ENCODE data around the gene KRT86. TPM values are rescaled to one million over a fixed set of nuclear protein-coding genes. Genes with fewer than 3 reads are reported as not detected.
"Not testable (repeated sequence)": the region's sequence is repeated elsewhere in the genome, so short reads cannot be mapped to it uniquely, and the experiment has no call there.

Gene KRT86
- total RNA-seq, 2 donors from 2014 or later, result 0.43 TPM; not detected in 1

DNA sequence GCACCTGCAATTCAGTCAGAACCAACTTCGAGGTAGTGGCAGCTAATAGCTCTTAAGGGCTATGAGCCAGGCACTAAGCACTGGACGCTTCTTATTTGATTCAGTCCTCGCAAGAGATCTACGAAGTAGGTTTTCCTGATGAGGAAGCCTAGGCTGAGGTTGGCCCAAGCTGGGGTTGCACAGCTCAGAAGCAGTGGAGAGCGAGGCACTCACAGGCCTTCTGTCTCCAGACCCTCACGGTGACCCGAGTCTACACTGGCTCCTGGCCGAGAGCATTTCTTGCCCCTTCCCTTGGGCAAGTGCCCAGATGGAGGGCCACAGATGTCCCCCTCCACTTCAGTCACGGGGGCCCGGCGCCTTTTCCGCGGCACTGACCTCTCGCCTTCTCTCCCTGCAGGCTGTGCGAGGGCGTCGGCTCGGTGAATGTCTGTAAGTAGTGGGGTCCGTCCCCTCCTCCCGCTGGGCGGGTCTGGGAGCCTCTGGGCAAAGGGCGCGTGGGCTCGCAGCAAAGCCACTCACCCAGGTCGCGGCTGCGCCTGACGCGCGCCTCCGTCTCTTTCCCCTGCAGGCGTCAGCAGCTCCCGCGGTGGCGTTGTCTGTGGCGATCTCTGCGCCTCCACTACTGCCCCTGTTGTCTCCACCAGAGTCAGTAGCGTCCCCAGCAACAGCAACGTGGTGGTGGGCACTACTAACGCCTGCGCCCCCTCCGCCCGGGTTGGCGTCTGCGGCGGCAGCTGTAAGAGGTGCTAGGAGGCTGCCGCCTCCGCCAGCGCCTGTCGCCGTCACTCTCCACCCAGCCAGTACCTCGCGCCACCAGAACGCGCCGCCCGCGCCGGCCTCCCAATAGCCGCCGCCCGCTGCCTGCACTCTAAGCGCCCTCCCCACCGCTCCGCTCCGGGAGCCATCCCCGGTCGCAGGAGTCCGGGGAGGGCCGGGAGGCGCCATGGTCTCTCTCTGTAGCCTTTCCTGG, 33.7 kb downstream of the KRT86 start:
- peaks cover 39 to 40% of the 10 kb centered on the region in 2 donors for H3K4me1 Mint-ChIP-seq (ENCODE audit: low read depth in 2 of 2)
- ATAC-seq, result peak; percentile 74 to 86
- peak; percentile 78 for DNase-seq (ENCODE audit: low spot score)
- H3K27ac Mint-ChIP-seq, result no peak overlapping the region
- no peaks in the 10 kb centered on the region for H3K36me3 Mint-ChIP-seq
- H3K27me3 Mint-ChIP-seq, result peaks cover 16 to 40% of the 10 kb centered on the region in 2 donors
- H3K4me3 Mint-ChIP-seq, result peak overlapping the region; percentile 85
- H3K9me3 Mint-ChIP-seq, result no peaks in the 10 kb centered on the region

GRCh38 chr12:52308806-52309425, 34.5 kb downstream of the KRT86 start:
- DNase-seq (ENCODE audit: low spot score), result no peak
- H3K27ac Mint-ChIP-seq, result no peak overlapping the region
- peak overlapping the region; percentile 85 for H3K4me3 Mint-ChIP-seq
- no peaks in the 10 kb centered on the region for H3K9me3 Mint-ChIP-seq
- peaks cover 39 to 40% of the 10 kb centered on the region in 2 donors for H3K4me1 Mint-ChIP-seq (ENCODE audit: low read depth in 2 of 2)
- no peak for ATAC-seq
- H3K36me3 Mint-ChIP-seq, result no peaks in the 10 kb centered on the region
- H3K27me3 Mint-ChIP-seq, result peaks cover 16 to 40% of the 10 kb centered on the region in 2 donors

DNA sequence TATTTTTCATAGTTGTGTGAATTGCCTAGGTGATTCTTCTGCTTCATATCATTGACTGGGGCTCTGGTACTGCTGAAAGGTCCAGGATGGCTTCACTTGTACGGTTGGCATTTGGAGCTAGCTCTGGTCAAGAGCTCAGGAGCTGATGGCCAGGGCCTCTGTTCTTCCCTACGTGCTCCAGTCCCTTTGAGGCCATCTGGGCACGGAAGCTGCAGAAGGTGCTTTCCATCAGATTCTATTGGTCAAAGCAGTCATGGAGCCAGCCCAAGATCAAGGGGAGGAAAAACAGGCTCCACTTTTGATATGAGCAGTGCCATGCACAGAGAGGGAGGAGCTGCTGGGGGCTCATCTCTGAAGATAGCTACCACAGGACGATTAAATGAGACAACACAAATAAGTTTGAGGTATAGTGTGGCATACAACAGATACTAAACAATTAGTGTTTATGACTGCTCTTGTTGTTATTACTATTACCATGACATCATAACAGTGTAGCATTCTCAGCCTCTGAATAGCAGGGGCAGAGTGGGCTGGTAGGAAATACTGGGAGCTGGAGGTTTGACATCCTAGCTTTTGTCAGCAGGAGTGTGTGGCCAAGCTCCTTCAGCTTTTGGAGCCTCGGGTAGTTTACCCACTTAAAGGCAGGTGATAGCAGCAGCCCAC, 36.3 kb downstream of the KRT86 start:
- Mint-ChIP-seq H3K9me3 (no peaks in the 10 kb centered on the region), H3K27ac (no peak overlapping the region), H3K27me3 (peaks cover 16 to 40% of the 10 kb centered on the region in 2 donors), H3K4me1 (ENCODE audit: low read depth in 2 of 2) (peaks cover 24 to 29% of the 10 kb centered on the region in 2 donors), H3K36me3 (no peaks in the 10 kb centered on the region), H3K4me3 (no peak overlapping the region)
- DNase-seq (ENCODE audit: low spot score) (no peak), ATAC-seq (no peak)

DNA sequence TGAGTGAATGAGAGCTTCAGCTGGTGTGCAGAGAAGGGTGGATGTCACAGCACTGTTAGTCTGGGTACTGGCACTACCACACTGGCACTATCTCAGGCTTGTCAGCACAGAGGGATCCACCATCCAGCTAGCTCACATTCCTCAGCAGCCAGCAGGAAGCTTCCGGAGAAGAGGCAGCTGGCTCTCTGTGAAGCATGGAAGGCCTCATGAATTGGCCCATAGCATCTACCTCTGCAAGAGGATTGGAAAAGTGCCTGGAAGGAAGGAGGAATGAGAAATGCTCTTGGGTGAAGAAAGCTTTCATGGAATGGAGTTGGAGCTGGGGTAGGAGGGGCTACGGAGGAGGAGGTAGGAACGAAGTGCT, 36.8 kb downstream of the KRT86 start:
- no peaks in the 10 kb centered on the region for H3K9me3 Mint-ChIP-seq
- ATAC-seq (no peak), DNase-seq (ENCODE audit: low spot score) (no peak)
- no peak overlapping the region for H3K4me3 Mint-ChIP-seq
- H3K4me1 Mint-ChIP-seq (ENCODE audit: low read depth in 2 of 2), result peaks cover 18 to 24% of the 10 kb centered on the region in 2 donors
- peaks cover 16 to 40% of the 10 kb centered on the region in 2 donors for H3K27me3 Mint-ChIP-seq
- no peaks in the 10 kb centered on the region for H3K36me3 Mint-ChIP-seq
- no peak overlapping the region for H3K27ac Mint-ChIP-seq

GRCh38 chr12:52312086-52312485, 37.6 kb downstream of the KRT86 start:
- no peak overlapping the region for H3K27ac Mint-ChIP-seq
- peaks cover 16 to 40% of the 10 kb centered on the region in 2 donors for H3K27me3 Mint-ChIP-seq
- peaks cover 11 to 19% of the 10 kb centered on the region in 2 donors for H3K4me1 Mint-ChIP-seq (ENCODE audit: low read depth in 2 of 2)
- H3K9me3 Mint-ChIP-seq, result no peaks in the 10 kb centered on the region
- no peak overlapping the region for H3K4me3 Mint-ChIP-seq
- no peak for DNase-seq (ENCODE audit: low spot score)
- no peak for ATAC-seq
- H3K36me3 Mint-ChIP-seq, result no peaks in the 10 kb centered on the region

GRCh38 chr12:52313461-52313860, 39.0 kb downstream of the KRT86 start:
- Mint-ChIP-seq H3K4me1 (ENCODE audit: low read depth in 2 of 2) (peaks cover 8 to 12% of the 10 kb centered on the region in 2 donors), H3K27ac (no peak overlapping the region), H3K4me3 (no peak overlapping the region), H3K36me3 (no peaks in the 10 kb centered on the region), H3K27me3 (peaks cover 16 to 40% of the 10 kb centered on the region in 2 donors), H3K9me3 (no peaks in the 10 kb centered on the region)
- DNase-seq (ENCODE audit: low spot score) (no peak), ATAC-seq (no peak)

- H3K27me3 Mint-ChIP-seq, result peaks cover 13 to 36% of the 10 kb centered on the region in 2 donors
- ATAC-seq, result no peak
- H3K27ac Mint-ChIP-seq, result no peak overlapping the region
- H3K4me1 Mint-ChIP-seq (ENCODE audit: low read depth in 2 of 2), result peaks cover 3 to 7% of the 10 kb centered on the region in 2 donors
- no peaks in the 10 kb centered on the region for H3K36me3 Mint-ChIP-seq
- DNase-seq (ENCODE audit: low spot score), result no peak
- H3K9me3 Mint-ChIP-seq, result no peaks in the 10 kb centered on the region
- H3K4me3 Mint-ChIP-seq, result no peak overlapping the region
Measured at GRCh38 chr12:52313926-52314325, 39.5 kb downstream of the KRT86 start.

DNA sequence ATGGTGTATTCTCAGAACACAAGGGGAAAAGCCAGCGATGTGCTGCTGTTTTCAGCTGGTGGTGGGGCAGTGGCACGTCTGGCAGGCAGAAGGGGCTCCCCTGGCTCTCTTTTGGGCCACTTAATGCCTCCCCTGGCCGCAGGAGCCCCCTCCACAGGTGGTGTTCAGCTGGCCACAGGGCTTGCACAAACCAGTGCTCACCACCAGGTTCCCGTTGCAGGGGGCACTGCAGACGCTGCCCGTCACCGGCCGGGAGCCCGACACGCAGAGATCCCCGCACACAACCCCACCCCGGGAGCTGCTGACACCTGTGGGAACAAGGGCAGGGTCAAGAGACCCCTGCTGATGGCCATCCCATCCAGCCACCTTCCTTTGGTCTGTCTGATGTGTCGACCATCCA, 40.1 kb downstream of the KRT86 start:
- peaks cover 11 to 34% of the 10 kb centered on the region in 2 donors for H3K27me3 Mint-ChIP-seq

GRCh38 chr12:52315721-52316120, 41.3 kb downstream of the KRT86 start:
- not testable (repeated sequence) for DNase-seq (ENCODE audit: low spot score); H3K27ac Mint-ChIP-seq; ATAC-seq; H3K4me3 Mint-ChIP-seq; H3K9me3 Mint-ChIP-seq; H3K4me1 Mint-ChIP-seq (ENCODE audit: low read depth in 2 of 2); H3K36me3 Mint-ChIP-seq
- H3K27me3 Mint-ChIP-seq, result peaks cover 13 to 34% of the 10 kb centered on the region in 2 donors

More for the DNA sequence above, 40.1 kb downstream of the KRT86 start:
- DNase-seq (ENCODE audit: low spot score) (no peak), ATAC-seq (no peak)
- H3K4me1 Mint-ChIP-seq (ENCODE audit: low read depth in 2 of 2), result peaks cover 0 to 4% of the 10 kb centered on the region in 2 donors
- no peak overlapping the region for H3K27ac Mint-ChIP-seq
- no peaks in the 10 kb centered on the region for H3K9me3 Mint-ChIP-seq
- H3K36me3 Mint-ChIP-seq, result no peaks in the 10 kb centered on the region
- H3K4me3 Mint-ChIP-seq, result no peak overlapping the region

GRCh38 chr12:52316290-52316689, 41.8 kb downstream of the KRT86 start:
- ATAC-seq, result no peak
- peaks cover 0 to 4% of the 10 kb centered on the region in 2 donors for H3K4me1 Mint-ChIP-seq (ENCODE audit: low read depth in 2 of 2)
- H3K4me3 Mint-ChIP-seq, result no peak overlapping the region
- no peaks in the 10 kb centered on the region for H3K9me3 Mint-ChIP-seq
- H3K27ac Mint-ChIP-seq, result no peak overlapping the region
- no peaks in the 10 kb centered on the region for H3K36me3 Mint-ChIP-seq
- peaks cover 13 to 30% of the 10 kb centered on the region in 2 donors for H3K27me3 Mint-ChIP-seq
- DNase-seq (ENCODE audit: low spot score), result no peak

DNA sequence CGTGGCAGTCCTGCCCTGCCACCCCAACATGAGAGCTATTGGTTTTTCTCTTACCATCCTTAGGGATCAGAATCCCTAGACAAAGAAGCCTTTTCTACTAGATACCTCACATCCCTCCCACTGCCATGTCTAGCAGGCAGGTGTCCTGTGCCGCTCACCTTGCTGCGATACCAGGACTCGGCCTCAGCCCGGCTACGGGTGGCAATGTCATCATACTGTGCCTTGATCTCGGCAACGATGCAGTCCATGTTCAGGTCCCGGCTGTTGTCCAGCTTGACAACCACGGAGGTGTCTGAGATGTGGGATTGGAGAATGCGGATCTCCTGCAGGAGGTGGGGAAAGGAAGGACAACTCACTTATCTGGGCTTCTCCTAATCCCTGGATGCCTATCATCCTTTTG, 42.3 kb downstream of the KRT86 start:
- no peak overlapping the region for H3K27ac Mint-ChIP-seq
- peaks cover 13 to 26% of the 10 kb centered on the region in 2 donors for H3K27me3 Mint-ChIP-seq
- H3K4me1 Mint-ChIP-seq (ENCODE audit: low read depth in 2 of 2), result peaks cover 0 to 4% of the 10 kb centered on the region in 2 donors
- H3K9me3 Mint-ChIP-seq, result no peaks in the 10 kb centered on the region
- H3K36me3 Mint-ChIP-seq, result no peaks in the 10 kb centered on the region
- DNase-seq (ENCODE audit: low spot score), result no peak
- H3K4me3 Mint-ChIP-seq, result no peak overlapping the region
- no peak for ATAC-seq

GRCh38 chr12:52317468-52318052, 43.1 kb downstream of the KRT86 start:
- Mint-ChIP-seq H3K27me3 (peaks cover 17 to 18% of the 10 kb centered on the region in 2 donors), H3K4me1 (ENCODE audit: low read depth in 2 of 2) (peaks cover 0 to 4% of the 10 kb centered on the region in 2 donors), H3K27ac (no peak overlapping the region), H3K36me3 (no peaks in the 10 kb centered on the region), H3K4me3 (no peak overlapping the region), H3K9me3 (no peaks in the 10 kb centered on the region)
- ATAC-seq (no peak), DNase-seq (ENCODE audit: low spot score) (no peak)

DNA sequence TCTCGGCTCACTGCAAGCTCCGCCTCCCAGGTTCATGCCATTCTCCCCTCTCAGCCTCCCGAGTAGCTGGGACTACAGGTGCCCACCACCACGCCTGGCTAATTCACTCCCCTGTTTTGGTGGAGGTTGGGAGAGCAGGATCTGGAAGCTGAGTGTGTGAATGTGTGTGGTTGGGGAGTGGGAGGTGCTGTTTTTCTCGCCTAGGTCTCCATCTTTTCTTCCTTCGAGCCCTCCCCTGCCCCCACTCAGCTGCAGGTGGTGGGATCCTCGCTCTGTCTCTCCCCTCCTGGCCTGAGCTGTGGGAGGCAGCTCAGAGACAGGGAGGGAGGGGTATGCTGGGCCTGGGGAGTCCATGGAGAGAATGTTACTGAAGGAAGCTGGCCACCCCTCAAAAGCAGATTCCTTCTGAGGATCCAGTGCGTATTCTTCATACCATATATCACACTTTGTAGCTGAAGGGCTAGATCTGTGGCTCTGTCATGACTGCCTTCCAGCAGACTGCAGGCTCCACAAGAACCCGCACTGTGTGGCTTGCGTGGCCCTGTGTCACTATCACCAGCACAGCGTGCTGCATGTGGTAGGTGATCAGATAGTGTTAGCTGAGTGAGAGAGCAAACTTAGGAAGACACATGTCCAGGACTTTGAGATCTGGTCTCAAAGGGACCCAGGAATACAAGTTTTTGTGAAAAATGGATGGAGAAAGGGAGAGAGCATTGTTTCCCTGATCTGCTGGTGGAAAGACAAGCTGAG, 44.0 kb downstream of the KRT86 start:
- Mint-ChIP-seq H3K9me3 (no peaks in the 10 kb centered on the region), H3K27ac (no peak overlapping the region), H3K36me3 (no peaks in the 10 kb centered on the region), H3K27me3 (peaks cover 13 to 17% of the 10 kb centered on the region in 2 donors), H3K4me1 (ENCODE audit: low read depth in 2 of 2) (peaks cover 0 to 4% of the 10 kb centered on the region in 2 donors), H3K4me3 (no peak overlapping the region)
- ATAC-seq (no peak), DNase-seq (ENCODE audit: low spot score) (no peak)

Data from natural killer cell treated with Interleukin-12 subunit alpha and Interleukin-12 subunit beta and Interleukin-15 and Interleukin-18, amount 100 ng/mL, for 72 hours (primary cell).